A204.1 (cell line): ENCODE data around the gene RBAK.
"Not testable (repeated sequence)": the region's sequence is repeated elsewhere in the genome, so short reads cannot be mapped to it uniquely, and the experiment has no call there.

Source experiments
- FAIRE-seq: peaks from 2 replicates; lab custom pipeline; 2012; peaks lifted over from hg19 to GRCh38; lab: Jason Lieb, UNC

Gene RBAK

GRCh38 chr7:5051731-5052130, 6.1 kb downstream of the RBAK start:
- FAIRE-seq, result not testable (repeated sequence)

- no peak for FAIRE-seq
Measured at GRCh38 chr7:5053175-5053574, 7.5 kb downstream of the RBAK start.

GRCh38 chr7:5063698-5064097, 18.0 kb downstream of the RBAK start:
- no peak for FAIRE-seq

- FAIRE-seq, result no peak
Measured at GRCh38 chr7:5064391-5065106, 18.9 kb downstream of the RBAK start.

GRCh38 chr7:5065107-5065407, 19.4 kb downstream of the RBAK start:
- FAIRE-seq, result no peak

GRCh38 chr7:5068521-5068920, 22.9 kb downstream of the RBAK start:
- no peak for FAIRE-seq

- FAIRE-seq, result no peak
Measured at GRCh38 chr7:5070206-5070605, 24.5 kb downstream of the RBAK start.

GRCh38 chr7:5075187-5075586, 29.5 kb downstream of the RBAK start:
- not testable (repeated sequence) for FAIRE-seq

- FAIRE-seq, result no peak
Measured at GRCh38 chr7:5077740-5078139, 32.1 kb downstream of the RBAK start.

- FAIRE-seq, result no peak
Measured at GRCh38 chr7:5082806-5083205, 37.1 kb downstream of the RBAK start.

- no peak for FAIRE-seq
Measured at GRCh38 chr7:5083311-5083711, 37.7 kb downstream of the RBAK start.

- FAIRE-seq, result no peak
Measured at GRCh38 chr7:5086256-5086655, 40.6 kb downstream of the RBAK start.

- FAIRE-seq, result not testable (repeated sequence)
Measured at GRCh38 chr7:5088228-5088833, 42.7 kb downstream of the RBAK start.

GRCh38 chr7:5088906-5089305, 43.2 kb downstream of the RBAK start:
- FAIRE-seq, result no peak

GRCh38 chr7:5093948-5094347, 48.3 kb downstream of the RBAK start:
- FAIRE-seq, result no peak

- no peak for FAIRE-seq
Measured at GRCh38 chr7:5094641-5095040, 49.0 kb downstream of the RBAK start.

GRCh38 chr7:5116359-5116758, 70.7 kb downstream of the RBAK start:
- no peak for FAIRE-seq

GRCh38 chr7:5117095-5117970, 71.7 kb downstream of the RBAK start:
- no peak for FAIRE-seq
